ENCODE data around the gene KASH5.

The KASH5 gene

DNA sequence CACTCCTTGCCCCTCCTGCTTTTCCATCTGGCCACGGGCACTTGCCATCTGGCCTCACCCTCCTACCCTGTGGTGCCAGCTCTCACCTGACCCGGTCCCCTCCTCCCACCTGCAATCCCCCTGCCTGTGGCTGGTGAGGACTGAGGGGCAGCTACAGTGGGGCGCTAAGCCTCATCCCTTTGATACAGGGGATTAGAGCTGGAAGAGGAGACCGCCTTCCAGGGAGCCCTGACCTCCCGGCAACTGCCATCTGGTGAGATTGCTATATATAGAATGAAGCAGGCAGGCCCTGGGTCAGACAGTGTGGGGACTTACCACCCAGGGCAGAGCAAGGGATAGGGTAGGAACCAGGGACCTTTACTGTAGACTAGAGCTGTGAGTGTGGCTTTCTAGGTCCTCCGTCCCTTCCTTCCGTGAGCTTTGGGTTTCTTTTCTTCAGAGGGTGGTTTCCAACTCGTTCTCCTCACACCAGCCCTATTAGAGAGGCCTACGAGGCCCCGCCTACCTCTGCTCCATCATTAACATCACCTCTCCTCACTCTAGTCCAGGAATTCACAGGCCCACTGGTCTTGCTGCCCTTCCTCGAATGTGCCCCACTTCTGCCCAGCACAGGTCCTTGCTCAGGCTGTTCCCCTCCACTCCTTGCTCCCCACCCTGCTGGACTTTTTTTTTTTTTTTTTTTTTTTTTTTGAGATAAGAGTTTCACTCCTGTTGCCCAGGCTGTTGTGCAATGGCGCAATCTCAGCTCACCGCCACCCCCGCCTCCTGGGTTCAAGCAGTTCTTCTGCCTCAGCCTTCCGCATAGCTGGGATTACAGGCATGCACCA, 7.7 kb downstream of the KASH5 start:
- no peak for DNase-seq (ENCODE audit: low read depth, low spot score)

DNA sequence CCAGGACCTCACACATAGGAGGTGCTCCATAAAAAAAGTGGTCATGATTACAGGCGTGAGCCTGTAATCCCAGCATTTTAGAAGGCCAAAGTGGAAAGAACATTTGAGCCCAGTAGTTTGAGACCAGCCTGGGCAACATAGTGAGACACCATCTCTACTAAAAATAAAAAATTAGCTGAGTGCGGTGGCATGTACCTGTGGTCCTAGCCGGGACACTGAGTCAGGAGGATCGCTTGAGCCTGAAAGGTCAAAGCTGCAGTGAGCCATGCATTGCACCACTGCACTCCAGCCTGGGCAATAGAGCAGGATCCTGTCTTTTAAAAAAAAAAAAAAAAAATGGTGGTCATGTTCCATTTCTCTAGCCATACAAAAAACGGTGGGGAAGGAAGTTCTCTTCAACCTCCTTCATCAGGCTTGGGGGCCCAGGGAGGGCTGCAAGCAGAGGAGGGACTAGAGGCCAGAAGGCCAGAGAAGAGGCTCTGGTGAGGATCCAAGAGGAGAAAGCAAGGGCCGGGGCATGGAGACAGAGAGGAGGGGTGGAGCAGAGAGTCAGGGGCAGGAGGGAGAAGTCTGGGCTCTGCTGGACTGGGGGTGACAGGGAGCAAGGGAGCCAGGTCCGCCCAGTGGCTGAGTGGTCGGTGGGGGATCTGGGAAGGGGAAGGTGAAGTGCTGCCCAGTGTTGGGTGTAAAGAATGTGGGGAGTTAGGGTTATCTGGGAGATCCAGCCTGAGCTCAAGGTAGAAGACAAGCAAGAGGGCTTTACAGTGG, 8.9 kb downstream of the KASH5 start:
- DNase-seq (ENCODE audit: low read depth, low spot score): no peak

DNA sequence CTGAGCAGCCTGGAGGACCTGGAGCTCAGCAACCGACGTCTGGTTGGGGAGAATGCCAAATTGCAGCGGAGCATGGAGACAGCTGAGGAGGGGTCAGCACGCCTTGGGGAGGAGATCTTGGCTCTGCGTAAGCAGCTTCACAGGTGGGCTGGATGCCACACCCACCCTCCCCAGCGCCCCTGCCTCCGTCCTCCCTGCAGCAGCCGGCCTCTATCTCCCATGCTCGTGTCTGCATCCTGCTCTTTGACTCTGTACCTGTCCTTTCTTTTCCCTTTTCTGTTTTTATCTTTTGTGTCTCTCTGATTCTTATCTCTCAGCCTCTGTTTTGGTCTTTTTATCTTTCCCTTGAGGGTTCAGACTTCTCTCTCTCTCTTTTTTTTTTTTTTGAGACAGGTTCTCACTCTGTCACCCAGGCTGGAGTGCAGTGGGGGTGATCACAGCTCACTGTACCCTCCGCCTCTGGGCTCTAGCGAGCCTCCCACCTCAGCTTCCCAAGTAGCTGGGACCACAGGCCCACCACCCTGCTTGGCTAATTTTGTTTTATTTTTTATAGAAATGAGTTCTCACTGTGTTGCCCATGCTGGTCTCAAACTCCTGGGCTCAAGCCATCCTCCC, 10.1 kb downstream of the KASH5 start:
- DNase-seq (ENCODE audit: low read depth, low spot score): no peak

DNA sequence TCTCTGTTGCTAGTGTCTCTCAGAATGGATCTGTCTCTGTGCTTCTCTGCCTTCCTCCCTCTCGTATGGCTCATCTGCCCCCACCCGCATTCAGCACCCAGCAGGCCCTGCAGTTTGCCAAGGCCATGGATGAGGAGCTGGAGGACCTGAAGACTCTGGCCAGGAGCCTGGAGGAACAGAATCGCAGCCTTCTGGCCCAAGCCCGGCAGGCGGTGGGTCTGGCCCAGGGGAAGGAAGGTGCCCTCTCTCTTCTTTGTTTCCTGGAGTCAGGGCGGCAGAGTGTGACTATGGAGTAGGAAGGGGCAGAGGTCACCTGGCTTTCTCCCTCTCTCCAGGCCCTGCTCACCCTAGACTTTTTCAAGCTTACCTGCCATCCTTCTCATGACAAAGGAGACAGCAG, 10.9 kb downstream of the KASH5 start:
- DNase-seq (ENCODE audit: low read depth, low spot score): no peak

- DNase-seq (ENCODE audit: low read depth, low spot score): no peak
Observed at GRCh38 chr19:49400029-49400428, 12.0 kb downstream of the KASH5 start.

DNA sequence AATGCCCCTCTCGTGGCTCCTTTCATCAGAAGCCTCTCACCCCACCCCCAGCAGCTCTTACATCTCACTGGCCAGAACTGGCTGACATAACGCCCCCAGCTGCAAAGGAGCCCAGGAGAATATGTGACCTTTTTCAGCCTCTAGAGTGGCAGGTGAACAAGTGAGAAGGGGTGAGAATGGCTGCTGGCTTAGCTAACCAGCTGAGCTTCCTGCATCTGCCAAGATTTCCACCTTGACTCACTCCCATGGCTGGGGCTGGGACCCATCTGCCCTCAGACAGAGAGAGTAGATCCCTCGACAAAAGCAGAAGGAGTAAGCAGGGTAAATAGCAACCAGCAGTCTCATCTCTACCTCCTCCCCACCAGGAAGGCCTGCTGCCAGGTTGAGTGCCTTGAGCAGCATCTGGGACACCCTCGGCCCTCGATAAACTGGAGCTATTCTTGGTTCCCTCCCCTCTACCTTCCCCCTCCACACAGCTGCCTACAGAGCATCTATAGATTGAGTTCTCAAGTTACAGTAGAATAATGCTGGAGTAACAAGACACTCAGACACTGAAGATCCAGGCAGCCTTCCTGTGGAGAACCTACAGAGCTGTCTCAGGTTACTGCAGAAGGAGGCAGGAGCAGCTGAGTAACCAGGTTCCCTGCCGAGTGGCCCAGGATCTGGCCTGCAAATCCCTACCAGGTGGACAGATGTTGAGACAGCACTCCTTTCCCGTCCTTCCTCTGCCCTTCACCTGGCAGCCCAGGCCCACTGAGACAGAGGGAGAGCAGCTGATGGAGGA, 15.5 kb downstream of the KASH5 start:
- peak; percentile 86 for DNase-seq (ENCODE audit: low read depth, low spot score)

GRCh38 chr19:49407079-49407478, 19.0 kb downstream of the KASH5 start:
- no peak for DNase-seq (ENCODE audit: low read depth, low spot score)

GRCh38 chr19:49407482-49408015, 19.5 kb downstream of the KASH5 start:
- no peak for DNase-seq (ENCODE audit: low read depth, low spot score)

DNA sequence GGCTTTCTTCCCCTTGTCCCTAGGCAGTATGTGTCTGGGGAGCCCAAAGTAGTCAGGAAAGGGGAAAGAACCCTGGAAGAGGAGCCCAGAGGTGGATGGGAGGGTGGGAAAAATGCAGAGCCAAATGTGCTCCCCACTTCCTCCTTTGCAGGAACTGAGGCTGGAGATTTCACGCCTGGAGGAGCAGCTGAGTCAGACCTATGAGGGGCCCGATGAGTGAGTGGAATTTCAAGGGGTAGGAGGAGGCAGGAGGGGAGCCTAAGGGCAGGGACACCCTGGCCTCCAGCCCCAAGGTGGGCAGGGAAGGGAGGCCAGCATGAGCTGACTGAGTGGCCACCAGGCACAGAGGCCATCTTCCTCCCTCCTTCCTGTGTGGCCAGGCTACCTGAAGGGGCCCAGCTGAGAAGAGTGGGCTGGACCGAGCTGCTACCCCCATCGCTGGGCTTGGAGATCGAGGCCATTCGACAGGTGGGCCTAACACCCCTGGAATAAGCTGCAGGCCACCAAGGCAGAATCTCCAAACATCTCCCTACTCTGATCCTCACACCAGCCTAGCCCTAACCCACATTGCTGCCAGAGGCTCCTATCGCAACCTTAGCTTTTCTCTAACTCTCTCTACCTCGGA, 20.9 kb downstream of the KASH5 start:
- no peak for DNase-seq (ENCODE audit: low read depth, low spot score)

GRCh38 chr19:49409441-49410029, 21.5 kb downstream of the KASH5 start:
- no peak for DNase-seq (ENCODE audit: low read depth, low spot score)

GRCh38 chr19:49411681-49412326, 23.8 kb downstream of the KASH5 start:
- no peak for DNase-seq (ENCODE audit: low read depth, low spot score)

DNA sequence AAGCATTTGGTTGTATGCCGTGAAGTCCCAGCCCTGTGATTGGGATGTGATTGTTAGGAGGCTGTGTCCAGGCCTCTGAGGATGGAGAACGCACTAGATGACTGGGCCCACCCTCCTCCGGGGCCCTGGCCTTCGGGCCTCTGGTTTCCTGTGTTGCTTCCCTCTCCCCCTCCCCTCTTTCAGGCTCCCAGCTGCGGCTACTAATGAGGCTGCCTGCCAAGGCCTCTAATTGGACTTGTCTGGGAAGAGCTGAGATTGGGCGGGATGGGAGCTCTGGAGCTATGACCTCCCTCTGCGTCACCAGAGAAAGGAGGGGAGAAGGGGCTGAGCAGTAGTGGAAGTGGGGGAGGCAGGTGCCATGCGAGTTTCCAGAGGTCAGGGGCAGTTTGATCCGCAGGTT, 25.3 kb downstream of the KASH5 start:
- no peak for DNase-seq (ENCODE audit: low read depth, low spot score)

DNA sequence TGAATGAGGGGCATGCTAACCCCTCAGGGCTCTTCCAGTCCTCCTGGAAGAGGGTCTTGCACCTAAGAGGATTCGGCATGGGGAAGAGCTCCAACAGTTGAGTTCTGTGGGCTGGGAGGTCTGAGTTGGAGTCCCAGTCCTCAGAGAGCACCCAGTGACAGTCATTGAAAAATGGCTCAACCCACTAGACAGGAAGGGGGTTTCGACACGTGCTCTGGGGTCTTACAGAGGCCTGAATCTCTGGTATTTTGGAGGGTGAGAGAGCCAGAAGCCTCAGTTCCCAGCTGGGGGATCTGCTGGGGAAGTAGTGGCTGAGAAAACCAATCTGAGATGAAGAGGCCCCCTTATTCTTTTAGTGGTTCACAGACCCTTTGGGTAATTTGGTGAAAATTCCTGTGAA, 26.2 kb downstream of the KASH5 start:
- DNase-seq (ENCODE audit: low read depth, low spot score): no peak

- DNase-seq (ENCODE audit: low read depth, low spot score): no peak
Observed at GRCh38 chr19:49415102-49415809, 27.2 kb downstream of the KASH5 start.

DNA sequence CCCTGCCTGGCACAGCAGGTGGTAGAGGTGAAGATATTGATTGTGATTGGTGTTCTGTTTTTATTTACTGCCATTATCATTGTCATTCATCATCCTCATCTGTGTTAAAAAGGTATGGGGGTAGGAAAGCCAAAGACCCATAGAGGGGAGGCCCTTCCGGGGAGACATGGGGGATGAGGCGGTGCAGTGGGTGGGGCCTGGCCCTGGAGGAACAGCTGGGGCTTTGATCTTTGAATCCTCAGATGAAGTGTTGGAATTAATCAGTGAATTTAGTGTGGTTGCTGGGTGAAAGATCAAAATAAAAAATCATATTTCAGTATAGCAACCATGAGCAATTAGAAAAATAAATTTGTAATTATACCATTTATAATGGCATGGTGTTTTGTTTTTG, 27.8 kb downstream of the KASH5 start:
- DNase-seq (ENCODE audit: low read depth, low spot score): no peak

- DNase-seq (ENCODE audit: low read depth, low spot score): no peak
Observed at GRCh38 chr19:49417088-49417487, 29.0 kb downstream of the KASH5 start.

DNA sequence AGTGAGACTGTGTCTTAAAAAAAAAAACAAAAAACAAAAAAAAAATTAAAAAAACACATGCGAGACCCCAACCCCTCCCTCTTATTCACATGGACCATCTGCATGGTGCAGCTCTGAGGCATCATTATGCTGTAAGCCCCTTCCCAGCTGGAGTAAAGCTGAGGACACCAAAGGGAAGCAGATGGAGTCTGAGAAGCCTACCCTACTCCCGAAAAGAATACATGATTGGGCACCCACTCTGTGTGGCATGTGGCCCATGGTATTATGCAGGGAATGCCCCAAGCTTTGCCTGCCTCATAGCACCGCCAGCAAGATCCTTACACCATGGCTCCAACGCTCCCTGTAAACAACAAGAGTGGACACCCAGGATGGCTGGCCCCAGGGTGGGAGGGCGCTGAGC, 30.5 kb downstream of the KASH5 start:
- no peak for DNase-seq (ENCODE audit: low read depth, low spot score)

DNA sequence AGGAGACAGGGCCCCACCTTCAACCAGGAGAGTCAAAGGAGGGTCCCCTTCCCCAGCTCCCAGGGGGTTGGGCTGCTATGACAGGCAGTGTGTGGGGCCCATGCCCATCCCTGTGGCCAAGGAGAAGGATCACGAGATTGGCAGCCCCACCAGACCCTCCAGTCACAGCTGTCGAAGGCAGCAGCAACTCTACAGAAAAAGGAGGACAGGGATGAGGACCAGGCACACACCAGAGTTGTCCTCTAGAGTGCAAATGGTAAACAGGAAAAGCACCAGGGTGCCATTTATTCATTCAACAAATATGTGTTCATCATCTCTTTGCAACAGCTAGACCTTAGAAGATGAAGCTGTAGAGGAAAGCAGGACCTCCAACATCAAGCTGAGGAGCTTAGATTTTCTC, 31.1 kb downstream of the KASH5 start:
- no peak for DNase-seq (ENCODE audit: low read depth, low spot score)

GRCh38 chr19:49420227-49420626, 32.2 kb downstream of the KASH5 start:
- DNase-seq (ENCODE audit: low read depth, low spot score): no peak

Measured in smooth muscle cell of the brain vasculature (primary cell).